Fibroblast of pulmonary artery (primary cell): ENCODE measurements around the gene SCAANT1.

Experiments
- DNase-seq: peaks from one replicate; pipeline ENCODE4 v3.0.0-alpha.2; 2010; ENCODE audit warnings: low read depth
- H3K4me3 ChIP-seq: replicated peaks from 2 replicates; pipeline ENCODE4 v1.5.1; 2011; ENCODE audit warnings: low read depth, mild to moderate bottlenecking, control low read depth, low read length, moderate library complexity
- CTCF ChIP-seq: IDR thresholded peaks from 2 replicates; pipeline ENCODE4 v1.5.1; 2011; ENCODE audit warnings: mild to moderate bottlenecking, control low read depth, low read length, inconsistent platforms; ENCODE audit errors: missing control alignments

The SCAANT1 gene

GRCh38 chr3:63911509-63911872, 692 bp downstream of the SCAANT1 start:
- peak overlapping the region; percentile 65 for H3K4me3 ChIP-seq
- no peak for DNase-seq
- TF ChIP-seq CTCF, result no peak

- H3K4me3 ChIP-seq, result peak overlapping the region; percentile 65
- no peak for TF ChIP-seq CTCF
- DNase-seq, result no peak
Observed at GRCh38 chr3:63910891-63911290, 1.3 kb downstream of the SCAANT1 start.

GRCh38 chr3:63910001-63910400, 2.2 kb downstream of the SCAANT1 start:
- no peak overlapping the region for H3K4me3 ChIP-seq
- no peak for TF ChIP-seq CTCF
- no peak for DNase-seq

GRCh38 chr3:63909431-63909830, 2.8 kb downstream of the SCAANT1 start:
- DNase-seq, result peak; percentile 50
- no peak overlapping the region for H3K4me3 ChIP-seq
- no peak for TF ChIP-seq CTCF

- TF ChIP-seq CTCF, result no peak
- no peak for DNase-seq
Observed at GRCh38 chr3:63908776-63909175, 3.4 kb downstream of the SCAANT1 start.

GRCh38 chr3:63908081-63908736, 4.0 kb downstream of the SCAANT1 start:
- peak; percentile 58 for TF ChIP-seq CTCF
- peak; percentile 52 for DNase-seq
- no peak overlapping the region for H3K4me3 ChIP-seq

More at GRCh38 chr3:63908776-63909175, 3.4 kb downstream of the SCAANT1 start:
- H3K4me3 ChIP-seq, result no peak overlapping the region
